Fibroblast of the aortic adventitia (primary cell): ENCODE measurements around the gene VHLL. TPM values are rescaled to one million over a fixed set of nuclear protein-coding genes. Genes with fewer than 3 reads are reported as not detected.
"Not testable (repeated sequence)": the region's sequence is repeated elsewhere in the genome, so short reads cannot be mapped to it uniquely, and the experiment has no call there.

Source experiments
- DNase-seq: peaks from one replicate; pipeline ENCODE4 v3.0.0-alpha.2; 2010; ENCODE audit warnings: low read depth
- H3K4me3 ChIP-seq: 2 replicates; pipeline ENCODE4 v1.5.1; 2011; ENCODE audit warnings: low read depth, mild to moderate bottlenecking, control low read depth, low read length, moderate library complexity
- CTCF ChIP-seq: IDR thresholded peaks from 2 replicates; pipeline ENCODE4 v1.5.1; 2011; ENCODE audit warnings: mild to moderate bottlenecking, low read length, control low read depth, inconsistent platforms; ENCODE audit not compliant: insufficient read depth
- total RNA-seq: library from RNA; depleted of rRNA; stranded (reverse); fragments of >200 nt; gene quantifications from 2 replicates; pipeline ENCODE4 v1.2.3, GENCODE V29; 2012; ENCODE audit warnings: low replicate concordance

VHLL gene
- total RNA-seq: not detected in 2 replicates

GRCh38 chr1:156298852-156299357, at the start of gene VHLL:
TSS of gene VHLL (minus strand) at chr1:156299307. CDS start at chr1:156299189, 118 bp downstream.
- no peak for TF ChIP-seq CTCF
- no peak for DNase-seq
- no peak within 1 kb of the TSS for H3K4me3 ChIP-seq

GRCh38 chr1:156347331-156347730, 48.2 kb upstream of the VHLL start:
- no peak for TF ChIP-seq CTCF
- DNase-seq: peak; percentile 83
- H3K4me3 ChIP-seq: no peak overlapping the region

- DNase-seq: peak; percentile 89
- TF ChIP-seq CTCF: no peak
- H3K4me3 ChIP-seq: no peak overlapping the region
These were observed 47.5 kb upstream of the VHLL start for GRCh38 chr1:156346636-156347035.

GRCh38 chr1:156346035-156346434, 46.9 kb upstream of the VHLL start:
- H3K4me3 ChIP-seq, DNase-seq: not testable (repeated sequence)

- no peak overlapping the region for H3K4me3 ChIP-seq
- DNase-seq: no peak
- no peak for TF ChIP-seq CTCF
These were observed 45.3 kb upstream of the VHLL start for GRCh38 chr1:156344409-156344808.

- DNase-seq: no peak
- TF ChIP-seq CTCF: no peak
- no peak overlapping the region for H3K4me3 ChIP-seq
These were observed 43.3 kb upstream of the VHLL start for GRCh38 chr1:156342166-156342955.

GRCh38 chr1:156338180-156338976, 39.3 kb upstream of the VHLL start, which contains the start of the genes CCT3 and TSACC:
TSS of gene CCT3 (minus strand) at chr1:156338292. CDS start at chr1:156338184, 108 bp downstream.
TSS of gene TSACC (plus strand) at chr1:156338526. CDS start at chr1:156339758, 1,232 bp downstream.
- peak within 1 kb of the TSS; percentile 97 for H3K4me3 ChIP-seq
- peak; percentile 100 for DNase-seq
- TF ChIP-seq CTCF: no peak
